Fibroblast of pulmonary artery (primary cell): ENCODE measurements around the gene MYO10.

Experiments
- DNase-seq: peaks from one replicate; pipeline ENCODE4 v3.0.0-alpha.2; 2010; ENCODE audit warnings: low read depth
- H3K4me3 ChIP-seq: replicated peaks from 2 replicates; pipeline ENCODE4 v1.5.1; 2011; ENCODE audit warnings: low read depth, mild to moderate bottlenecking, control low read depth, low read length, moderate library complexity
- CTCF ChIP-seq: IDR thresholded peaks from 2 replicates; pipeline ENCODE4 v1.5.1; 2011; ENCODE audit warnings: mild to moderate bottlenecking, control low read depth, low read length, inconsistent platforms; ENCODE audit errors: missing control alignments

MYO10 gene

GRCh38 chr5:16615741-16616535 is 320.1 kb downstream of the MYO10 start:
- TF ChIP-seq CTCF = no peak
- peak overlapping the region; percentile 39 for H3K4me3 ChIP-seq
- no peak for DNase-seq

GRCh38 chr5:16612007-16612406 is 324.1 kb downstream of the MYO10 start:
- H3K4me3 ChIP-seq = no peak overlapping the region
- no peak for DNase-seq
- TF ChIP-seq CTCF = no peak
